Endodermal cell (in vitro differentiated cells): ENCODE measurements around the gene OGFOD3. TPM values are rescaled to one million over a fixed set of nuclear protein-coding genes. Genes with fewer than 3 reads are reported as not detected.

Experiments
- DNase-seq: peaks from one replicate; pipeline ENCODE4 v3.0.0-alpha.2; 2017
- H3K27ac ChIP-seq: 2 replicates; pipeline ENCODE4 v1.5.1; 2013; ENCODE audit warnings: mild to moderate bottlenecking, low read depth, low read length, moderate library complexity
- H3K27me3 ChIP-seq: 2 replicates; pipeline ENCODE4 v1.6.1; 2013; ENCODE audit warnings: mild to moderate bottlenecking, low read length, moderate library complexity; ENCODE audit not compliant: insufficient read depth, control insufficient read depth, poor library complexity, severe bottlenecking
- H3K36me3 ChIP-seq: 2 replicates; pipeline ENCODE4 v1.7.0; 2013; ENCODE audit warnings: mild to moderate bottlenecking, low read length, moderate library complexity; ENCODE audit not compliant: control insufficient read depth, insufficient read depth
- H3K4me1 ChIP-seq: one replicate; pipeline ENCODE4 v1.7.0; 2013; ENCODE audit warnings: low read length; ENCODE audit not compliant: control insufficient read depth, insufficient read depth
- H3K4me3 ChIP-seq: 2 replicates; pipeline ENCODE4 v1.5.1; 2013; ENCODE audit warnings: mild to moderate bottlenecking, low read length, moderate library complexity
- H3K9ac ChIP-seq: 2 replicates; pipeline ENCODE4 v1.6.1; 2013; ENCODE audit warnings: mild to moderate bottlenecking, low read length, moderate library complexity; ENCODE audit not compliant: poor library complexity, severe bottlenecking; ENCODE audit errors: extremely low read depth
- H3K9me3 ChIP-seq: 2 replicates; pipeline ENCODE4 v1.6.1; 2013; ENCODE audit warnings: mild to moderate bottlenecking, low read length, moderate library complexity; ENCODE audit not compliant: control insufficient read depth
- H3K27ac Mint-ChIP-seq: 2 replicates; pipeline ENCODE4 v1.8.0; 2020; ENCODE audit warnings: mixed read lengths
- H3K27me3 Mint-ChIP-seq: 2 replicates; pipeline ENCODE4 v1.8.0; 2021; ENCODE audit warnings: mild to moderate bottlenecking, mixed read lengths; ENCODE audit not compliant: insufficient read depth
- H3K36me3 Mint-ChIP-seq: 2 replicates; pipeline ENCODE4 v1.8.0; 2020; ENCODE audit warnings: low read depth, mixed read lengths
- H3K4me1 Mint-ChIP-seq: 2 replicates; pipeline ENCODE4 v1.8.0; 2020; ENCODE audit warnings: mixed read lengths
- H3K4me3 Mint-ChIP-seq: 2 replicates; pipeline ENCODE4 v1.8.0; 2020; ENCODE audit warnings: mild to moderate bottlenecking, moderate library complexity, mixed read lengths
- H3K9me3 Mint-ChIP-seq: 2 replicates; pipeline ENCODE4 v1.8.0; 2020; ENCODE audit warnings: mild to moderate bottlenecking, mixed read lengths
- CTCF ChIP-seq: fragments of 200-600 bp; sonication (generic); conservative IDR thresholded peaks from 2 replicates; pipeline ENCODE4 v1.5.0; 2021; ENCODE audit warnings: antibody characterized with exemption, mild to moderate bottlenecking
- WGBS, 2 experiments: methylation state at CpG; one replicate each; pipeline versions ENCODE4 v1.1.5 to v1.1.7; 2013; ENCODE audit warnings: missing lambda C conversion rate in 2 of 2, mixed read lengths in 1 of 2; ENCODE audit not compliant: insufficient coverage in 1 of 2, insufficient read length in 1 of 2; 5-methylcytosine and 5-hydroxymethylcytosine counted together
- total RNA-seq, 2 donors: library from RNA; stranded (reverse); fragmentation: NEBNext Ultra II Directional in 1 of 2; extraction: Animal tissue kit (Norgen Biotek cat#: 25700) in 1 of 2; gene quantifications; 2 replicates in 1 of 2; 3 replicates in 1 of 2; pipeline ENCODE4 v1.2.1, GENCODE V29; 2021

The OGFOD3 gene
- total RNA-seq, 2 donors from 2014 or later, result 24.0 to 30.1 TPM

GRCh38 chr17:82446124-82446523 lies 27.7 kb upstream of the OGFOD3 start:
- Histone ChIP-seq H3K4me3 (no peak overlapping the region), H3K9me3 (no peaks in the 10 kb centered on the region), H3K9ac (no peak overlapping the region), H3K27ac (no peak overlapping the region), H3K36me3 (peaks cover 10% of the 10 kb centered on the region), H3K27me3 (no peaks in the 10 kb centered on the region), H3K4me1 (peaks cover 5% of the 10 kb centered on the region)
- Mint-ChIP-seq H3K27me3 (no peaks in the 10 kb centered on the region), H3K4me3 (no peak overlapping the region), H3K4me1 (peaks cover 5% of the 10 kb centered on the region), H3K9me3 (peaks cover 2% of the 10 kb centered on the region), H3K36me3 (peaks cover 15% of the 10 kb centered on the region), H3K27ac (no peak overlapping the region)
- WGBS, 2 experiments, result 93% methylated on average over 15 of the region's 15 CpGs
- no peak for DNase-seq
- no peak for TF ChIP-seq CTCF

- no peak overlapping the region for H3K4me3 Mint-ChIP-seq
- H3K27ac Mint-ChIP-seq, result no peak overlapping the region
- WGBS, 2 experiments, result 94 to 97% methylated on average over 7 to 13 of the region's 13 CpGs
- Histone ChIP-seq H3K4me1 (peaks cover 5% of the 10 kb centered on the region), H3K27ac (no peak overlapping the region), H3K36me3 (peaks cover 10% of the 10 kb centered on the region), H3K4me3 (no peak overlapping the region), H3K27me3 (no peaks in the 10 kb centered on the region), H3K9ac (no peak overlapping the region), H3K9me3 (no peaks in the 10 kb centered on the region)
- no peak for TF ChIP-seq CTCF
- peaks cover 15% of the 10 kb centered on the region for H3K36me3 Mint-ChIP-seq
- H3K9me3 Mint-ChIP-seq, result no peaks in the 10 kb centered on the region
- H3K4me1 Mint-ChIP-seq, result peaks cover 5% of the 10 kb centered on the region
- DNase-seq, result no peak
- H3K27me3 Mint-ChIP-seq, result no peaks in the 10 kb centered on the region
Observed at GRCh38 chr17:82445542-82445941, 27.2 kb upstream of the OGFOD3 start.

- Mint-ChIP-seq H3K27ac (no peak overlapping the region), H3K27me3 (no peaks in the 10 kb centered on the region), H3K4me1 (peaks cover 5% of the 10 kb centered on the region), H3K36me3 (peaks cover 15% of the 10 kb centered on the region), H3K4me3 (no peak overlapping the region), H3K9me3 (no peaks in the 10 kb centered on the region)
- Histone ChIP-seq H3K9ac (no peak overlapping the region), H3K9me3 (no peaks in the 10 kb centered on the region), H3K27me3 (no peaks in the 10 kb centered on the region), H3K36me3 (peaks cover 10% of the 10 kb centered on the region), H3K4me3 (no peak overlapping the region), H3K4me1 (peaks cover 5% of the 10 kb centered on the region), H3K27ac (no peak overlapping the region)
- WGBS, 2 experiments, result 88 to 98% methylated on average over 9 to 19 of the region's 19 CpGs
- TF ChIP-seq CTCF, result no peak
- DNase-seq, result no peak
Observed at GRCh38 chr17:82444941-82445521, 26.6 kb upstream of the OGFOD3 start.
